ENCODE results near the gene TLDC2.

DNA sequence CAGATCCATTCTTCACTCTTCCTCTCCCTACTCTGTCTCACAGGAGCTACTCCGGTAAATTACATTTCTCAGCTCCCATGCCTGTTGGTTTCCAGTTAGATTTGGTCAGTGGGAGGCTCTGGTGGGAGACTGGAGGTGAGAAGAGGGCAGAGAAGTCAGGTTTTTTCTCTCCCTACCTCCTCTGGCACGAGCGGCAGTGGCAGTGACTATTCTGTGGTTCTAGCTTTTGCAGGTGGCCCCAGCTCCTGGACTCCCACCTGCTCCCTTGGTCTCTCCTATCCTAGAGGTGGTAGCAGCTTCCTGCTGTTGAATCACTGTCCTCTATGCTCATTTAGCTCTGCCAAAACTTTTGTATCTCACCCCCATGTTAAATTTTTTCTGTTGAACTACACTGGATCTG is 17.9 kb downstream of the TLDC2 start:
- TF ChIP-seq YY1 (IDR thresholded peaks at IDR 0.05) (no peak), HNF4G (IDR thresholded peaks at IDR 0.05) (no peak), GABPA (IDR thresholded peaks at IDR 0.05 in 1 of 2, conservative IDR thresholded peaks at IDR 0.05 in 1 of 2) (no peak), TAF1 (conservative IDR thresholded peaks at IDR 0.05) (no peak)
- TF ChIP-seq, protein P1, sequence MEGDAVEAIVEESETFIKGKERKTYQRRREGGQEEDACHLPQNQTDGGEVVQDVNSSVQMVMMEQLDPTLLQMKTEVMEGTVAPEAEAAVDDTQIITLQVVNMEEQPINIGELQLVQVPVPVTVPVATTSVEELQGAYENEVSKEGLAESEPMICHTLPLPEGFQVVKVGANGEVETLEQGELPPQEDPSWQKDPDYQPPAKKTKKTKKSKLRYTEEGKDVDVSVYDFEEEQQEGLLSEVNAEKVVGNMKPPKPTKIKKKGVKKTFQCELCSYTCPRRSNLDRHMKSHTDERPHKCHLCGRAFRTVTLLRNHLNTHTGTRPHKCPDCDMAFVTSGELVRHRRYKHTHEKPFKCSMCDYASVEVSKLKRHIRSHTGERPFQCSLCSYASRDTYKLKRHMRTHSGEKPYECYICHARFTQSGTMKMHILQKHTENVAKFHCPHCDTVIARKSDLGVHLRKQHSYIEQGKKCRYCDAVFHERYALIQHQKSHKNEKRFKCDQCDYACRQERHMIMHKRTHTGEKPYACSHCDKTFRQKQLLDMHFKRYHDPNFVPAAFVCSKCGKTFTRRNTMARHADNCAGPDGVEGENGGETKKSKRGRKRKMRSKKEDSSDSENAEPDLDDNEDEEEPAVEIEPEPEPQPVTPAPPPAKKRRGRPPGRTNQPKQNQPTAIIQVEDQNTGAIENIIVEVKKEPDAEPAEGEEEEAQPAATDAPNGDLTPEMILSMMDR (IDR thresholded peaks at IDR 0.05; ENCODE audit: low read depth, low read length, missing input control): no peak
